Endothelial cell of umbilical vein (primary cell): ENCODE results near the gene TNNI3K. TPM values are rescaled to one million over a fixed set of nuclear protein-coding genes. Genes with fewer than 3 reads are reported as not detected.

Experiments
- BruUV-seq: library from RNA; stranded (reverse); fragments of 400-500 nt; replicated peaks from 2 replicates; lab custom pipeline; 2021; lab: Mats Ljungman, UMichigan
- CTCF ChIA-PET: fragments of 300-600, 350-600 bp; sonication (Branson Sonifier 250); formaldehyde crosslinking; loops from one replicate; lab custom pipeline; 2021; ENCODE audit warnings: antibody characterized with exemption, inconsistent platforms; lab: Charles Lee
- POLR2A ChIA-PET: fragments of 300-600, 350-600 bp; sonication (Branson Sonifier 250); formaldehyde crosslinking; loops from one replicate; lab custom pipeline; 2021; ENCODE audit warnings: antibody characterized with exemption, inconsistent platforms; lab: Charles Lee
- DNase-seq: peaks from one replicate; pipeline ENCODE4 v3.0.0-alpha.2; 2011; ENCODE audit warnings: low read depth, low spot score
- FAIRE-seq: peaks from 2 replicates; lab custom pipeline; 2011; peaks lifted over from hg19 to GRCh38; lab: Jason Lieb, UNC
- H2AFZ ChIP-seq: 2 replicates; pipeline ENCODE4 v1.6.0; 2012; ENCODE audit warnings: low read depth, low read length, control low read depth, inconsistent platforms
- H3K27ac ChIP-seq: 2 replicates; pipeline ENCODE4 v1.5.1; 2011; ENCODE audit warnings: low read depth, mild to moderate bottlenecking, control low read depth, low read length, moderate library complexity; ENCODE audit not compliant: insufficient read depth
- H3K27me3 ChIP-seq, 2 experiments: 2 replicates each; pipeline versions ENCODE4 v1.6.0 to v1.6.1; 2011; ENCODE audit warnings: low read length in 2 of 2, mixed read lengths in 1 of 2; ENCODE audit not compliant: control insufficient read depth in 2 of 2, insufficient read depth in 2 of 2
- H3K36me3 ChIP-seq, 2 experiments: 2 replicates in 1 of 2; 3 replicates in 1 of 2; pipeline ENCODE4 v1.5.1; 2011; ENCODE audit warnings: low read length in 2 of 2, mild to moderate bottlenecking in 1 of 2, moderate library complexity in 1 of 2; ENCODE audit not compliant: control insufficient read depth in 2 of 2, insufficient read depth in 2 of 2; ENCODE audit errors: extremely low read depth in 1 of 2
- H3K4me1 ChIP-seq: 3 replicates; pipeline ENCODE4 v1.5.1; 2011; ENCODE audit warnings: mild to moderate bottlenecking, low read length; ENCODE audit not compliant: control insufficient read depth, insufficient read depth; ENCODE audit errors: extremely low read depth
- H3K4me2 ChIP-seq: 2 replicates; pipeline ENCODE4 v1.6.1; 2011; ENCODE audit warnings: low read length, control low read depth, mixed read lengths; ENCODE audit not compliant: insufficient read depth
- H3K4me3 ChIP-seq, 3 experiments: fragments of 200-600 bp in 1 of 3; sonication (generic), shearing (Covaris generic) in 1 of 3; replicated peaks in 1 of 3; 2 replicates each; pipeline ENCODE4 v1.5.1; 2011 to 2016; ENCODE audit warnings: control low read depth in 3 of 3, low read length in 3 of 3, mild to moderate bottlenecking in 2 of 3, inconsistent platforms in 1 of 3, low read depth in 1 of 3, moderate library complexity in 1 of 3; ENCODE audit not compliant: insufficient read depth in 1 of 3
- H3K79me2 ChIP-seq: 2 replicates; pipeline ENCODE4 v1.6.0; 2012; ENCODE audit warnings: low read length, inconsistent platforms; ENCODE audit not compliant: control insufficient read depth, insufficient read depth
- H3K9ac ChIP-seq: replicated peaks from 2 replicates; pipeline ENCODE3; 2011; ENCODE audit warnings: low read length, control low read depth; ENCODE audit not compliant: insufficient read depth; ENCODE audit errors: extremely low read depth
- H3K9me1 ChIP-seq: replicated peaks from 3 replicates; pipeline ENCODE4 v1.6.0; 2011; ENCODE audit warnings: mild to moderate bottlenecking, low read length; ENCODE audit not compliant: control insufficient read depth, insufficient read depth; ENCODE audit errors: extremely low read depth
- H3K9me3 ChIP-seq: replicated peaks from 2 replicates; pipeline ENCODE4 v1.5.1; 2012; ENCODE audit warnings: low read length, inconsistent platforms; ENCODE audit not compliant: control insufficient read depth, insufficient read depth
- H4K20me1 ChIP-seq: replicated peaks from 2 replicates; pipeline ENCODE3; 2011; ENCODE audit warnings: mild to moderate bottlenecking, low read length; ENCODE audit not compliant: control insufficient read depth, insufficient read depth; ENCODE audit errors: extremely low read depth
- EZH2 ChIP-seq: IDR thresholded peaks from 2 replicates; pipeline ENCODE4 v1.6.1; 2012; ENCODE audit warnings: borderline replicate concordance, low read depth, mild to moderate bottlenecking, moderate library complexity, low read length, inconsistent platforms; ENCODE audit not compliant: severe bottlenecking
- FOS ChIP-seq: IDR thresholded peaks from 2 replicates; pipeline ENCODE4 v1.6.1; 2011; ENCODE audit warnings: mild to moderate bottlenecking, low read length, moderate library complexity, borderline replicate concordance; ENCODE audit not compliant: insufficient read depth
- GATA2 ChIP-seq: IDR thresholded peaks from 2 replicates; pipeline ENCODE4 v1.7.0; 2011; ENCODE audit warnings: low read depth, mild to moderate bottlenecking, moderate library complexity, mixed read lengths, low read length; ENCODE audit not compliant: insufficient read length, insufficient read depth
- JUN ChIP-seq: IDR thresholded peaks from 2 replicates; pipeline ENCODE4 v1.6.1; 2011; ENCODE audit warnings: borderline replicate concordance, low read depth; ENCODE audit not compliant: insufficient read length, insufficient read depth
- MYC ChIP-seq: IDR thresholded peaks from one replicate; pipeline ENCODE4 v1.6.1; 2011; ENCODE audit warnings: mild to moderate bottlenecking, low read depth, low read length
- POLR2A ChIP-seq: IDR thresholded peaks from 2 replicates; pipeline ENCODE4 v1.6.1; 2012; ENCODE audit warnings: low read depth, mild to moderate bottlenecking, control low read depth, low read length
- POLR2AphosphoS5 ChIP-seq: IDR thresholded peaks from 2 replicates; pipeline ENCODE4 v1.6.1; 2012; ENCODE audit warnings: low read depth, mild to moderate bottlenecking, control low read depth, low read length, moderate library complexity; ENCODE audit not compliant: insufficient read depth
- dilution Hi-C: fragments of 300-500 bp; cut with MboI; formaldehyde crosslinking; loops from one replicate; pipeline ENCODE4 v1.15.0; 2019; ENCODE audit warnings: low sequenced_read_pairs; ENCODE audit not compliant: extremely low pct_ligation_motif_present
- intact Hi-C: fragments of 100-400 bp; cut with micrococcal nuclease; formaldehyde crosslinking; loops from one replicate; pipeline ENCODE4 v1.10.0; 2022
- polyA plus RNA-seq, 4 experiments: library from polyadenylated mRNA; depleted of rRNA in 3 of 4; stranded (reverse) in 3 of 4; unstranded in 1 of 4; fragments of >200 nt; gene quantifications; 2 replicates each; pipeline versions ENCODE4 v1.2.1 to v1.2.3, GENCODE V29; 2011 to 2012; ENCODE audit warnings: missing spikeins in 1 of 4
- total RNA-seq: library from RNA; stranded (reverse); gene quantifications from 2 replicates; pipeline ENCODE4 v1.2.3, GENCODE V29; 2021
- TF ChIP-seq, protein P1 (sequence below), 2 donors: IDR thresholded peaks; 1 replicate in 1 of 2; 2 replicates in 1 of 2; pipeline ENCODE4 v1.5.1; 2011; ENCODE audit warnings: low read length in 2 of 2, mild to moderate bottlenecking in 2 of 2, moderate library complexity in 2 of 2, control low read depth in 1 of 2, inconsistent platforms in 1 of 2, low read depth in 1 of 2; ENCODE audit not compliant: insufficient read depth in 1 of 2; ENCODE audit errors: extremely low read depth in 1 of 2
- TF ChIP-seq, protein P2 (sequence below): IDR thresholded peaks from 2 replicates; pipeline ENCODE4 v1.6.1; 2011; ENCODE audit not compliant: insufficient read depth, insufficient read length

TNNI3K gene
- total and polyA plus RNA-seq, 2 donors (not counting 3 experiments of a cell fraction or from before 2014, with no cell fraction given): 0.69 TPM; not detected in 1

DNA sequence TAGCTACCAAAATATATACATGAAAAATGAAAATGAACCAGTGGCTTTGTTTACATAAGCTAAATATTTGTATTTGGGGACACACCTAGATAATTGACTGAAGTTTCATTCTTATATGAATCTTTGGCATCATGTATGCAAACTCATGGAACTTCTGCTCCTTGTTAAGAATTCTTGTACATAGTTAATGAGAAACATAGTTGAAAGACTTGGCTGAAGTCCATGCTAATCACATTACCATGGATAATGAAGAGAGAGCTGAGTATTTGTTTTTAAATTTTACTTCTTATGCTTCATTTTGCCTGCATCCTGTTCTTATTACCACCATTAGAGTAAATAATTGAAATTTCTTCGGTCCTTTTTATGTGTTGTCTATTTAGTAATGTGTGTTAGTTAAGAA is 168.4 kb downstream of the TNNI3K start:
- Histone ChIP-seq H3K27ac (no peak overlapping the region), H3K4me3 (no peak overlapping the region), H3K9me3 (no peaks in the 10 kb centered on the region), H4K20me1 (no peaks in the 10 kb centered on the region), H3K27me3 (no peaks in the 10 kb centered on the region), H3K9ac (no peak overlapping the region), H3K36me3 (no peaks in the 10 kb centered on the region), H3K79me2 (no peaks in the 10 kb centered on the region), H3K4me1 (no peaks in the 10 kb centered on the region), H3K4me2 (no peak overlapping the region), H3K9me1 (no peaks in the 10 kb centered on the region), H2AFZ (no peak overlapping the region)
- TF ChIP-seq, protein P1, sequence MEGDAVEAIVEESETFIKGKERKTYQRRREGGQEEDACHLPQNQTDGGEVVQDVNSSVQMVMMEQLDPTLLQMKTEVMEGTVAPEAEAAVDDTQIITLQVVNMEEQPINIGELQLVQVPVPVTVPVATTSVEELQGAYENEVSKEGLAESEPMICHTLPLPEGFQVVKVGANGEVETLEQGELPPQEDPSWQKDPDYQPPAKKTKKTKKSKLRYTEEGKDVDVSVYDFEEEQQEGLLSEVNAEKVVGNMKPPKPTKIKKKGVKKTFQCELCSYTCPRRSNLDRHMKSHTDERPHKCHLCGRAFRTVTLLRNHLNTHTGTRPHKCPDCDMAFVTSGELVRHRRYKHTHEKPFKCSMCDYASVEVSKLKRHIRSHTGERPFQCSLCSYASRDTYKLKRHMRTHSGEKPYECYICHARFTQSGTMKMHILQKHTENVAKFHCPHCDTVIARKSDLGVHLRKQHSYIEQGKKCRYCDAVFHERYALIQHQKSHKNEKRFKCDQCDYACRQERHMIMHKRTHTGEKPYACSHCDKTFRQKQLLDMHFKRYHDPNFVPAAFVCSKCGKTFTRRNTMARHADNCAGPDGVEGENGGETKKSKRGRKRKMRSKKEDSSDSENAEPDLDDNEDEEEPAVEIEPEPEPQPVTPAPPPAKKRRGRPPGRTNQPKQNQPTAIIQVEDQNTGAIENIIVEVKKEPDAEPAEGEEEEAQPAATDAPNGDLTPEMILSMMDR (IDR thresholded peaks at IDR 0.05; ENCODE audit: extremely low read depth in 1 of 2, insufficient read depth in 1 of 2, low read depth in 1 of 2, low read length in 2 of 2): no peak
- TF ChIP-seq POLR2AphosphoS5: no peak
- no peak for TF ChIP-seq JUN
- TF ChIP-seq, protein P2, sequence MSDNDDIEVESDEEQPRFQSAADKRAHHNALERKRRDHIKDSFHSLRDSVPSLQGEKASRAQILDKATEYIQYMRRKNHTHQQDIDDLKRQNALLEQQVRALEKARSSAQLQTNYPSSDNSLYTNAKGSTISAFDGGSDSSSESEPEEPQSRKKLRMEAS: no peak
- TF ChIP-seq MYC: no peak
- no peak for TF ChIP-seq FOS
- no peak for TF ChIP-seq GATA2
- no peak for TF ChIP-seq EZH2
- no peak for TF ChIP-seq POLR2A
- dilution Hi-C loops (no loop called here), intact Hi-C loops (no loop called here)
- no TSS peak for BruUV-seq
- ChIA-PET POLR2A (no interaction called here), CTCF (no interaction called here)
- no peak for DNase-seq
- FAIRE-seq: no peak
